LNCaP clone FGC (cell line): ENCODE results near the gene CACNB2.
"Not testable (repeated sequence)": the region's sequence is repeated elsewhere in the genome, so short reads cannot be mapped to it uniquely, and the experiment has no call there.

Source experiments
- DNase-seq: peaks from one replicate; pipeline ENCODE4 v3.0.0-alpha.2; 2011; ENCODE audit warnings: low read depth
- H3K4me3 ChIP-seq: 2 replicates; pipeline ENCODE4 v1.5.1; 2011; ENCODE audit warnings: mild to moderate bottlenecking, low read depth, low read length, control low read depth
- TF ChIP-seq, protein P1 (sequence below): IDR thresholded peaks from 2 replicates; pipeline ENCODE4 v1.5.1; 2012; ENCODE audit warnings: mild to moderate bottlenecking; ENCODE audit not compliant: control insufficient read depth, insufficient read depth; ENCODE audit errors: extremely low read depth

Gene CACNB2

DNA sequence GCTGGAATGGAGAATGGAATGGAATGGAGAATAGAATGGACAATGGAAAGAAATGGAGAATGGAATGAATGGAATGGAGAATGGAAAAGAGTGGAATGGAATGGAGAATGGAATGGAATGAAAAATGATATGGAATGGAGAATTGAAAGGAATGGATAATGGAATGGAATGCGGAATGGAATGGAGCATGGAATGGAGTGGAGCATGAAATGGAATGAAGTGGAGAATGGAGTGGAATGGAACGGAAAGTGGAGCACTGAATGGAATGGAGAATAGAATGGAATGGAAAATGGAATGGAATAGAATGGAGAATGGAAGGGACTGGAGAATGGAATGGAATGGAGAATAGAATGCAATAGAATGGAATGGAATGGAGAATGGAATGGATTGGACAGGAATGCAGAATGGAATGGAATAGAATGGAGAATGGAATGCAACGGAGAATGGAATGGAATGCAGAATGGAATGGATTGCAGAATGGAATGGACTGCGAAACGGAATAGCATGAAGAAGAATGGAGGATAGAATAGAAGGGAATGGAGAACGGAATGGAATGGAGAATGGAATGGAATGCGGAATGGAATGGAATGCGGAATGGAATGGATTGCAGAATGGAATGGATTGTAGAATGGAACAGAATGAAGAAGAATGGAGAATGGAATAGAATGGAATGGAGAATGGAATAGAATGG, 421.8 kb downstream of the CACNB2 start:
- DNase-seq: no peak
- no peak overlapping the region for H3K4me3 ChIP-seq
- TF ChIP-seq, protein P1, sequence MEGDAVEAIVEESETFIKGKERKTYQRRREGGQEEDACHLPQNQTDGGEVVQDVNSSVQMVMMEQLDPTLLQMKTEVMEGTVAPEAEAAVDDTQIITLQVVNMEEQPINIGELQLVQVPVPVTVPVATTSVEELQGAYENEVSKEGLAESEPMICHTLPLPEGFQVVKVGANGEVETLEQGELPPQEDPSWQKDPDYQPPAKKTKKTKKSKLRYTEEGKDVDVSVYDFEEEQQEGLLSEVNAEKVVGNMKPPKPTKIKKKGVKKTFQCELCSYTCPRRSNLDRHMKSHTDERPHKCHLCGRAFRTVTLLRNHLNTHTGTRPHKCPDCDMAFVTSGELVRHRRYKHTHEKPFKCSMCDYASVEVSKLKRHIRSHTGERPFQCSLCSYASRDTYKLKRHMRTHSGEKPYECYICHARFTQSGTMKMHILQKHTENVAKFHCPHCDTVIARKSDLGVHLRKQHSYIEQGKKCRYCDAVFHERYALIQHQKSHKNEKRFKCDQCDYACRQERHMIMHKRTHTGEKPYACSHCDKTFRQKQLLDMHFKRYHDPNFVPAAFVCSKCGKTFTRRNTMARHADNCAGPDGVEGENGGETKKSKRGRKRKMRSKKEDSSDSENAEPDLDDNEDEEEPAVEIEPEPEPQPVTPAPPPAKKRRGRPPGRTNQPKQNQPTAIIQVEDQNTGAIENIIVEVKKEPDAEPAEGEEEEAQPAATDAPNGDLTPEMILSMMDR: no peak

DNA sequence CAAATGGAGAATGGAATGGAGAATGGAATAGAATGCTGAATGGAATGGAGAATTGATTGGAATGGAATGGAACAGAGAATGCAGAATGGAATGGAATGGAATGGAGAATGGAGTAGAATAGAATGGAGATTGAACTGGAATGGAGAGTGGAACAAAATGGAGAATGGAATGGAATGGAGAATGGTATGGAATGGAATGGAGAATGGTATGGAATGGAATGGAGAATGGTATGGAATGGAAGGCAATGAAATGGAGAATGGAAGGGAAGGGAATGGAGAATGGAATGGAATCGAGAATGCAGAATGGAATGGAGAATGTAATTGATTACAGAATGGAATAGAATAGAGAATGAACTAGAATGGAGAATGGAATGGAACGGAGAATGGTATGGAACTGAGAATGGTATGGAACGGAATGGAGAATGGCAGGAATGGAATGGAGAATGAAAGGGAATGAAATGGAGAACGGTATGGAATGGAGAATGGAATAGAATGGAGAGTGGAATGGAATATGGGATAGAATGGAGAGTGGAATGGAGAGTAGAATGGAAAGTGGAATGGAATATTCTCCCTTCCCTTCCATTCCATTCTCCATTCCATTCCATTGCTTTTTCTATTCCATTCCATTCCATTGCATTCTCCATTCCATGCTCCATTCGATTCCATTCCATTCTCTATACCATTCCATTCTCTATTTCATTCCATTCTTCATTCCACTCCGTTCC, 422.9 kb downstream of the CACNB2 start:
- DNase-seq: no peak
- H3K4me3 ChIP-seq: no peak overlapping the region
- TF ChIP-seq, protein P1: no peak

DNA sequence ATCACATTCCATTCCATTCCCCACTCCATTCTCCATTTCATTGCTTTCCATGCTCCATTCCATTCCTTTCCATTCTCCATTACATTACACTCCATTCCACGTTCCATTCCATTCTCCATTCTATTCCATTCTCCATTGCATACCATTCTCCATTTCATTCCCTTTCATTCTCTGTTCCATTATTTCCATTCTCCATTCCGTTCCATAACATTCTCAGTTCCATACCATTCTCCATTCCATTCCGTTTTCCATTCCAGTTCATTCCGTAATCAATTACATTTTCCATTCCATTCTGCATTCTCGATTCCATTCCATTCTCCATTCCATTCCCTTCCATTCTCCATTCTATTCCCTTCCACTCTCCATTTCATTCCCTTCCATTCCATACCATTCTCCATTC, 424.8 kb downstream of the CACNB2 start:
- TF ChIP-seq, protein P1: no peak
- no peak overlapping the region for H3K4me3 ChIP-seq
- no peak for DNase-seq

DNA sequence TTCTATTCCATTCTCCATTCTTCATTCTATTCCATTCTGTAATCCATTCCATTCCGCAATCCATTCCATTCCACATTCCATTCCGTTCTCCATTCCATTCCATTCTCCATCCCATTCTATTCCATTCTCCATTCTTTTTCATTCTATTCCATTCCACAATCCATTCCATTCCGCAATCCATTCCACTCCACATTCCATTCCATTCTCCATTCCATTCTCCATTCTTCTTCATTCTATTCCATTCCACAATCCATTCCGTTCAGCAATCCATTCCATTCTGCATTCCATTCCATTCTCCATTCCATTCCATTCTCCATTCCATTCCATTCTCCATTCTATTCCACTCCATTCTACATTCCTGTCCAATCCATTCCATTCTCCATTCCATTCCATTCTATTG, 426.0 kb downstream of the CACNB2 start:
- no peak for DNase-seq
- H3K4me3 ChIP-seq: no peak overlapping the region
- TF ChIP-seq, protein P1: no peak

DNA sequence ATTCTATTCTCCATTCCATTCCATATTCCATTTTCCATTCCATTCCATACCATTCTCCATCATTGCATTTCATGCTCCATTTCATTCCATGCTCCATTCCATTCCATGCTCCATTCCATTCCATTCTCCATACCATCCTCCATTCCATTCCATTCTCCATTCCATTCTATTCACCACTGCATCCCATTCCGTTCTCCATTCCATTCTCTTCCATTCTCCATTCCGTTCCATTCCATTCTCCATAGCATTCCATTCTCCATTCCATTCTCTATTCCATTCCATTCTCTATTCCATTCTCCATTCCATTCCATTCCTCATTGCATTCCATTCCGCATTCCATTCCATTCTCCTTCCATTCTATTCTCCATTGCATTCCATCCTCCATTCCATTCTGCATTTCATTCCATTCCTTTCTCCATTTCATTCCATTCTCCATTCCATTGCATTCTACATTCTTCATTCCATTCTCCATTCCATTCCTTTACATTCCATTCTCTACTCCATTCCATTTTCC, 427.2 kb downstream of the CACNB2 start:
- TF ChIP-seq, protein P1: no peak
- no peak overlapping the region for H3K4me3 ChIP-seq
- no peak for DNase-seq

DNA sequence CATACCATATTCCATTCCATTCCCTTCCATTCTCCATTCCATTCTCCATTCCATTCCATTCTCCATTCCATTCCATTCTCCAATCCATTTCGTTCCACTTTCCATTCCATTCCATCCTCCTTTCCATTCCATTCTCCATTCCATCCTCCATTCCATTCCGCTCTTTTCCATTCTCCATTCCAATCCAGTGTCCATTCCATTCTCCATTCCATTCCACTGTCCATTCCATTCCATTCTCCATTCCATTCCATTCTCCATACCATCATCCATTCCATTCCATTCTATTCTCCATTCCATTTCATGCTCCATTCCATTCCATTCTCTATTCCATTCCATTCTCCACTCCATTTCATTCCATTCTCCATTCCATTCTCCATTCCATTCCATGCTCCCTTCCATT, 430.2 kb downstream of the CACNB2 start:
- not testable (repeated sequence) for DNase-seq, H3K4me3 ChIP-seq

DNA sequence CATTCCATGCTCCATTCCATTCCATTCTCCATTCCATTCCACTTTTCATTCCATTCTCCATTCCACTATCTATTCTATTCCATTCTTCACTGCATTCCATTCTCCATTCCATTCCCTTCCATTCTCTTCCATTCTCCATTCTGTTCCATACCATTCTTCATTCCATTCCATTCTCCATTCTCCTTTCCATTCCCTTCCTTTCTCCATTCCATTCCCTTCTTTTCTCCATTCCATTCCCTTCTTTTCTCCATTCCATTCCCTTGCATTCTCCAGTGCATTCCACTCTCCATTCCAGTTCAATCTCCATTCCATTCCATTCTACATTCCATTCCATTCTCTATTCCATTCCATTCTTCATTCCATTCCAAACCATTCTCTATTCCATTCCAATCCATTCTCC, 430.9 kb downstream of the CACNB2 start:
- no peak for DNase-seq
- TF ChIP-seq, protein P1: no peak
- no peak overlapping the region for H3K4me3 ChIP-seq
